SU-DHL-6 (cell line): ENCODE measurements around the gene YARS1.

Experiments used
- H2AFZ ChIP-seq: fragments of 200-600 bp; sonication (generic); 2 replicates; pipeline ENCODE4 v1.6.1; 2014; ENCODE audit warnings: low read depth, mild to moderate bottlenecking, moderate library complexity, mixed read lengths, antibody characterized with exemption, low read length; ENCODE audit not compliant: severe bottlenecking
- H3F3A ChIP-seq: fragments of 200-600 bp; shearing (Covaris generic); 2 replicates; pipeline ENCODE4 v1.6.0; 2016; ENCODE audit warnings: antibody characterized with exemption, mild to moderate bottlenecking; ENCODE audit not compliant: insufficient read depth
- H3K27ac ChIP-seq: fragments of 200-600 bp; sonication (generic); 2 replicates; pipeline ENCODE4 v1.5.1; 2016; ENCODE audit warnings: low read depth, mild to moderate bottlenecking, low read length, moderate library complexity, mixed read lengths
- H3K27me3 ChIP-seq: fragments of 200-600 bp; sonication (generic), shearing (Covaris generic); 2 replicates; pipeline ENCODE4 v1.6.0; 2014; ENCODE audit warnings: mild to moderate bottlenecking, low read length
- H3K36me3 ChIP-seq: fragments of 200-600 bp; sonication (generic); 2 replicates; pipeline ENCODE4 v1.6.1; 2014; ENCODE audit warnings: mild to moderate bottlenecking, low read length, mixed read lengths
- H3K4me2 ChIP-seq: fragments of 300-600, 200-600 bp; shearing (Covaris generic), sonication (generic); 2 replicates; pipeline ENCODE4 v1.6.0; 2014; ENCODE audit warnings: low read length, low read depth, mild to moderate bottlenecking; ENCODE audit not compliant: poor library complexity, severe bottlenecking
- H3K4me3 ChIP-seq: fragments of 200-600 bp; sonication (generic); 2 replicates; pipeline ENCODE4 v1.5.1; 2014; ENCODE audit warnings: antibody characterized with exemption, low read length, mild to moderate bottlenecking, mixed read lengths; ENCODE audit not compliant: insufficient read depth, poor library complexity, severe bottlenecking
- H3K79me2 ChIP-seq: fragments of 200-600 bp; sonication (generic); 2 replicates; pipeline ENCODE4 v1.6.1; 2014; ENCODE audit warnings: mild to moderate bottlenecking, low read length, moderate library complexity; ENCODE audit not compliant: insufficient read depth
- H3K9ac ChIP-seq: fragments of 200-600 bp; sonication (generic); 2 replicates; pipeline ENCODE4 v1.7.0; 2014; ENCODE audit warnings: mild to moderate bottlenecking, low read length
- H3K9me2 ChIP-seq: fragments of 200-600 bp; sonication (generic); replicated peaks from 2 replicates; pipeline ENCODE4 v1.6.1; 2014; ENCODE audit warnings: low read length; ENCODE audit not compliant: insufficient read depth
- H3K9me3 ChIP-seq: fragments of 200-600 bp; sonication (generic); 2 replicates; pipeline ENCODE4 v1.6.1; 2014; ENCODE audit warnings: low read length, mixed read lengths; ENCODE audit not compliant: insufficient read depth
- H4K20me1 ChIP-seq: fragments of 200-600 bp; sonication (generic); 2 replicates; pipeline ENCODE4 v1.6.1; 2014; ENCODE audit warnings: low read depth, mild to moderate bottlenecking, antibody characterized with exemption, low read length, moderate library complexity, mixed read lengths
- EZH2phosphoT487 ChIP-seq: fragments of 200-600 bp; sonication (generic), shearing (Covaris generic); conservative IDR thresholded peaks from 2 replicates; pipeline ENCODE4 v1.6.1; 2018; ENCODE audit warnings: mild to moderate bottlenecking, antibody characterized with exemption, low read length, moderate library complexity, mixed read lengths
- TF ChIP-seq, protein P1 (sequence below): fragments of 200-600 bp; sonication (generic); IDR thresholded peaks from one replicate; pipeline ENCODE4 v1.5.1; 2017; ENCODE audit warnings: antibody characterized with exemption, mild to moderate bottlenecking, low read length, moderate library complexity; ENCODE audit not compliant: insufficient read depth, poor library complexity, severe bottlenecking

Gene YARS1

DNA sequence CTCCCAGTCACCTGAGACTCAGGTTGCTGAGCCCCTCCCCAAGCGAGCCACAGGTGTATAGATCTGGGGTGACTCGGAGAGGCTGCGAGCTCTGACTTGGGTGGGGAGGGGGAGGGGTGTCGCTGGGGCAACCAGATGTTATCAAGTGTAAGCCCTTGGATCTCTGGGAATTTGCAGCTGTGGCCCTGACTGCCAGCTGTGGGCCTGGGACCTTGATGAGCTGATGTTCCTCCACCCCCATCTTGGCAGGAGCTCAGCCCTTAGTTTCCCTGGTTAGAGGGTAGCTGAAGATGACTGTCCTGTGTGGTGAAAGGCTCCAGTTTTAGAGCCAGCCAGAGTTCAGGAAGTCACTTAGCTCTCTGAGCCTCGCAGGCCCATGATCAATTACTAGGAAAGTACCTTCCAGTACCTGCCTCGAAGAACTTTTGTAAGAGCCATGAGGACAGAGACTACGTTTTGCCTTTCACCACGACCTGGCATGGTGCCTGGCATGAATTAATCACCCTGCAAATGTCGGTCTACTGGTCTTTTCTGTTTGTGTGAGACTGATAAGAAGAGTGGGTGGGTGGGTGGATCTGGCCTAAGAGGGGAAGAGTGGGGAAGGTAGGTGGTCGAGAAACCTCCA, 55.8 kb downstream of the YARS1 start:
- Histone ChIP-seq H3K9ac (no peak overlapping the region), H3K4me2 (no peak overlapping the region), H3K27ac (no peak overlapping the region), H4K20me1 (no peaks in the 10 kb centered on the region), H3F3A (no peaks in the 10 kb centered on the region), H3K79me2 (no peaks in the 10 kb centered on the region), H3K9me2 (no peaks in the 10 kb centered on the region), H2AFZ (no peak overlapping the region), H3K9me3 (no peaks in the 10 kb centered on the region), H3K4me3 (no peak overlapping the region), H3K27me3 (no peaks in the 10 kb centered on the region), H3K36me3 (no peaks in the 10 kb centered on the region)
- TF ChIP-seq, protein P1, sequence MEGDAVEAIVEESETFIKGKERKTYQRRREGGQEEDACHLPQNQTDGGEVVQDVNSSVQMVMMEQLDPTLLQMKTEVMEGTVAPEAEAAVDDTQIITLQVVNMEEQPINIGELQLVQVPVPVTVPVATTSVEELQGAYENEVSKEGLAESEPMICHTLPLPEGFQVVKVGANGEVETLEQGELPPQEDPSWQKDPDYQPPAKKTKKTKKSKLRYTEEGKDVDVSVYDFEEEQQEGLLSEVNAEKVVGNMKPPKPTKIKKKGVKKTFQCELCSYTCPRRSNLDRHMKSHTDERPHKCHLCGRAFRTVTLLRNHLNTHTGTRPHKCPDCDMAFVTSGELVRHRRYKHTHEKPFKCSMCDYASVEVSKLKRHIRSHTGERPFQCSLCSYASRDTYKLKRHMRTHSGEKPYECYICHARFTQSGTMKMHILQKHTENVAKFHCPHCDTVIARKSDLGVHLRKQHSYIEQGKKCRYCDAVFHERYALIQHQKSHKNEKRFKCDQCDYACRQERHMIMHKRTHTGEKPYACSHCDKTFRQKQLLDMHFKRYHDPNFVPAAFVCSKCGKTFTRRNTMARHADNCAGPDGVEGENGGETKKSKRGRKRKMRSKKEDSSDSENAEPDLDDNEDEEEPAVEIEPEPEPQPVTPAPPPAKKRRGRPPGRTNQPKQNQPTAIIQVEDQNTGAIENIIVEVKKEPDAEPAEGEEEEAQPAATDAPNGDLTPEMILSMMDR = no peak
- no peak for TF ChIP-seq EZH2phosphoT487

DNA sequence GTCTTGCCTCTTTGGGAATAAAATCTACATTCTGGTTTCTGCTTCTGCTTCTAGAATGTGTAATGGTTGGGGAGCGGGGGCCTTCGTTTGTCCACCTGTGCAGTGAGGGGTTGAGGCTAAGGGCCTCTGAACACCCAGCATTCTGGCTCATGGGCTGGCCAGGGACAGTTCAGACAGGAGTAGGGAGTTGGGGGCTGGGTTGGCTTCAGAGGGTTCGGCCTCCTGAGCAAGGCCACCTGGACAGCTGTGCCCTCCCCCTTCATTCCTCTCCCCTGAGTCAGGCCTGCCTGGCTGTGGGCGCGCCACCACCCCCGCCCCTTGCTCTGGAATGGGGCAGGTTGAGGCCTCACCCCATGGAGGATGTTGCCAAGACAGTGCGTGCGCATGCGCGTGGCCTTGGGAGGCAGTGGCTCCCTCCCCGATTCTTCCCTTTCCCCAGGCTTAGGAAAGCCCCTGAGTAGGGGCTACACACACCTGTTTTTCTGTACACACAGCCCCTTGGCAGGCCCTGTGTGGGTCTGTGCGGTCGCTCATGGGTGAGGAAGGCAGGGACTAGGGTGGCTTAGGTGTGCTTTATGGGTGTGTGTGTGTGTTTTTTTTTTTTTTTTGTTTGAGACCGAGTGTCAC, 57.0 kb downstream of the YARS1 start:
- Histone ChIP-seq H3K27ac (no peak overlapping the region), H3K4me2 (no peak overlapping the region), H3K9me3 (no peaks in the 10 kb centered on the region), H3K27me3 (no peaks in the 10 kb centered on the region), H3K9ac (no peak overlapping the region), H3K4me3 (no peak overlapping the region), H3K36me3 (no peaks in the 10 kb centered on the region), H3F3A (no peaks in the 10 kb centered on the region), H2AFZ (no peak overlapping the region), H4K20me1 (no peaks in the 10 kb centered on the region), H3K79me2 (no peaks in the 10 kb centered on the region), H3K9me2 (no peaks in the 10 kb centered on the region)
- no peak for TF ChIP-seq EZH2phosphoT487

DNA sequence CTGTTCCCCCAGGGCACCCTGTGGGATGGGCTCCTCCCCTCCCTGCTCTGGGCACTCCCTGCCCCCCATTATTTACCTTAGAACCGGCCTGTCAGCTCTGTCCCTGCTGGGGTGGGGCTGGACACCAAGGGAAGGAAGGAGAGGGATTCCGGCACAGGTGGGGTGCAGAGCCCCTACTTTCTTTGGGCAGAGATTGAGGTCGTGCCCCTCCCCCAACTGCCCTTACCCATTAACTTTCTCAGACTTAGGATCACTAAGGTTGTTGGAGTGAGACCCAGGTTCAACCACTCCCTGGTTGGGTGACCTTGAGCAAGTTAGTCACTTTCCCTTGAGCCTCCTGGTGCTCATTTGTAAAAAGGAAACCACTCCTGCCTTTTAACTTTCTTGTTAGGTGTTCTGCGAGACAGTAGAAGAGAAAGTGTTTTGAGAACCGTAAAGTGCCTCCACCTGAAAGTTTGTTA, 57.6 kb downstream of the YARS1 start:
- Histone ChIP-seq H3K36me3 (no peaks in the 10 kb centered on the region), H2AFZ (no peak overlapping the region), H3K4me2 (no peak overlapping the region), H4K20me1 (no peaks in the 10 kb centered on the region), H3K4me3 (no peak overlapping the region), H3K9me2 (no peaks in the 10 kb centered on the region), H3K27me3 (no peaks in the 10 kb centered on the region), H3K27ac (no peak overlapping the region), H3K79me2 (no peaks in the 10 kb centered on the region), H3K9ac (no peak overlapping the region), H3K9me3 (no peaks in the 10 kb centered on the region), H3F3A (no peaks in the 10 kb centered on the region)
- TF ChIP-seq EZH2phosphoT487 = no peak
- TF ChIP-seq, protein P1 = no peak

DNA sequence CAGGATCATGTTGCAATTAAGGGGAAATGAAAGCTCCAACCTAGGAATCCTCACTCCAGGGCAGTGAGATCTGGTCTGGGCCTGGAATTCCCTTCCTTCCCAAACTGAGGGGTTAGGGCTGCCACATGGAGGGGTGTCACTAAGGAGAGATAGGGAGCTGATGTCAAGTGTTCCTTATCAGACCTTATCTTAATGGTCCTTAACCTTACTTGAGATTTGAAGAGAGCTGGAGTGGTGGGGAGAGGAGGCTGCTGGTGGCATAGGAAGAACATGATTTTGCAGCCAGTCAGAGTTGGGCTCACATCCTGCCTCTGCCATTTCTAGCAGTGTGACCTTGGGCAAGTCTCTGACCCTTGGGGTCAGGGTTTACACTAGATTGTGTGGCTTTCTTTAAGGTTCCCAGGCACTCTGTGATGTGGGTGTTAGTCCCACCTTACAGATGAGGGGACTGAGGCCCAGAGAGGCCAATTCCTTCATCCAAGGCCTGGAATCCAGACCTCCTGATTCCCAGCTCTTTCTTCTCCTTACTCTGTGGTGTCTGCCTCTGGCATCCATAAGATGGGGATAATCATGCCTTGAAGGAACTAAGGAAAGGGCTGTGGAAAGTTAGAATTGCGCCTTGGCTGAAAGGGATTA, 58.2 kb downstream of the YARS1 start:
- TF ChIP-seq, protein P1 = no peak
- TF ChIP-seq EZH2phosphoT487 = no peak
- no peaks in the 10 kb centered on the region for H3K9me2 ChIP-seq
- no peak overlapping the region for H3K4me3 ChIP-seq
- no peak overlapping the region for H3K4me2 ChIP-seq
- no peak overlapping the region for H3K27ac ChIP-seq
- no peaks in the 10 kb centered on the region for H3F3A ChIP-seq
- H3K9ac ChIP-seq = no peak overlapping the region
- no peaks in the 10 kb centered on the region for H3K9me3 ChIP-seq
- no peaks in the 10 kb centered on the region for H3K36me3 ChIP-seq
- no peaks in the 10 kb centered on the region for H3K27me3 ChIP-seq
- no peaks in the 10 kb centered on the region for H4K20me1 ChIP-seq
- no peak overlapping the region for H2AFZ ChIP-seq
- H3K79me2 ChIP-seq = no peaks in the 10 kb centered on the region
